NCI-H2029 treated with DMSO at 0.1 percent for 48 hours (cell line): ENCODE measurements around the gene SVBP.
"Not testable (repeated sequence)": the region's sequence is repeated elsewhere in the genome, so short reads cannot be mapped to it uniquely, and the experiment has no call there.

Source experiments
- DNase-seq: peaks from one replicate; lab custom pipeline; 2025; lab: John Stamatoyannopoulos, UW

The SVBP gene, protein sequence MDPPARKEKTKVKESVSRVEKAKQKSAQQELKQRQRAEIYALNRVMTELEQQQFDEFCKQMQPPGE

DNA sequence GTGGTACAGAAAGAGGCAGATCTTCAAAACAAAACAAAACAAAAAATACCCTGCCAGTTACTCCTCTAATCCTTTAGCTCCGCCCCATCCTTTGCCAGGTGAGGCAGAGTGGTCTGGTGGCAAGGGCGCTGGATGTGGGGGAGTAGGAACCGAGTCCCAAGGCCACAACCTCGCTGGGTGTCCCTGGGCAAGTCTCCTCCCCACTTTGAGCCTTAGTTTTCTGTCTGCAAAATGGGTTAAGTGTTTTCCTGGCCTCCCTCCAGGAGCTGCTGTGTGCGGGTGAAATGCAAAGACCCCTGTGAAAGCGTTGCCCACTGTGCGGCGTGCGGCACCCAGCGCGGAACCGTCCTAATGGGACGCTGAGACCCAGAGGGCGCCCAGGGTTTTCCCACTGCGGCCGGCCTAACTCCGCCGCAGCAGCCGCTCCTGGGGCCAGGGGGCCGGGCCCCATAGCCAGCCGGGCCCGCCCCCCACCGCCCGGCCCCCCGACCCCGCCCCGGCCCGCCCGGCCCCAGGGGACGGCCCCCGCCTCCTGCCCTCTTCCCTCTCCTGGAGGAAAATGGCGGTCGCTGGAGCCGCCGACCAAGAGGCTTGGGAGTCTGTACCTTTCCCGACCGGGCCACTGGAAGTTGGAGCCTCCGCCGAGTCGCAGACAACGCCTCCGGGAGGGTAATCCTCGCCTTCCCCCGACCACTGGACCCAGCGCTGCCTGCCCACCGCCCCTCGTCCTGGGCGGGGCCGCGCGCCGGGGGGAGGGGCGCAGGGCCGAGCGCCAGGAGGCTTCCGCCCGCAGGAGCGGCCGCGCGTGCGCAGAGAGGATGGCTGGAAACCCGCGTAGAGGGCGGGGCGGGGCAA lies at the start of gene SVBP, which contains the start of gene ERMAP:
SVBP (minus strand) TSS at position 813 of the 855 bp plus-strand sequence. CDS start 853 bp downstream, outside the sequence.
ERMAP (plus strand) TSS at position 538 of the 855 bp plus-strand sequence. CDS start 13,327 bp downstream, outside the sequence.
- DNase-seq, result peak; percentile 91

DNA sequence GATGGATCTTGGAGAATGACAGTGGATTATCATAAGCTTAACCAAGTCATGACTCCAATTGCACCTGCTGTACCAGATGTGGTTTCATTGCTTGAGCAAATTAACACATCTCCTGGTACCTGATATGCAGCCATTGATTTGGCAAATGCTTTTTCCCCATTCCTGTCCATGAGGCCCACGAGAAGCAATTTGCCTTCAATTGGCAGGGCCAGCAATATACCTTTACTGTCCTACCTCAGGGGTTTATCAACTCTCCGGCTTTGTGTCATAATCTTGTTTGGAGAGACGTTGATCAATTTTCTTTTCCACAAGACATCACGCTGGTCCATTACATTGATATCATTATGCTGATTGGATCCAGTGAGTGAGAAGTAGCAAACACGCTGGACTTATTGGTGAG lies 49.4 kb upstream of the SVBP start:
- DNase-seq, result no peak

DNA sequence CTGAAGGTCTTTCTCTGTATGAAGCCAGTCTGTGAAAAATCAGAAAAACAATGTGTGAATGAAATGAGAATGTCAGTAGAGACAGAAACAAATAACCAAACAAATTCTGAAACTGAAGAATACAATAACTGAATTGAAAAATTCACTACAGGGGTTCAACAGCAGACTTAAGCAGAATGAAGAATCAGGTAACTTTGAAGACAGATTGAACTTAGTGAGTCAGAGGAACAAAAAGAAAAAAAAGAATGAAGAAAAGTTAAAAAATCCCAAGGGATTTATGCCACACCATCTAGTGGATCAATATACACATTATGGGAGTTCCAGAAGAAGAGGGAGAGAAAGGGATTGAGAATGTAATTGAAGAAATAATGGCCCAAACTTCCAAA lies 43.8 kb upstream of the SVBP start:
- DNase-seq, result no peak

DNA sequence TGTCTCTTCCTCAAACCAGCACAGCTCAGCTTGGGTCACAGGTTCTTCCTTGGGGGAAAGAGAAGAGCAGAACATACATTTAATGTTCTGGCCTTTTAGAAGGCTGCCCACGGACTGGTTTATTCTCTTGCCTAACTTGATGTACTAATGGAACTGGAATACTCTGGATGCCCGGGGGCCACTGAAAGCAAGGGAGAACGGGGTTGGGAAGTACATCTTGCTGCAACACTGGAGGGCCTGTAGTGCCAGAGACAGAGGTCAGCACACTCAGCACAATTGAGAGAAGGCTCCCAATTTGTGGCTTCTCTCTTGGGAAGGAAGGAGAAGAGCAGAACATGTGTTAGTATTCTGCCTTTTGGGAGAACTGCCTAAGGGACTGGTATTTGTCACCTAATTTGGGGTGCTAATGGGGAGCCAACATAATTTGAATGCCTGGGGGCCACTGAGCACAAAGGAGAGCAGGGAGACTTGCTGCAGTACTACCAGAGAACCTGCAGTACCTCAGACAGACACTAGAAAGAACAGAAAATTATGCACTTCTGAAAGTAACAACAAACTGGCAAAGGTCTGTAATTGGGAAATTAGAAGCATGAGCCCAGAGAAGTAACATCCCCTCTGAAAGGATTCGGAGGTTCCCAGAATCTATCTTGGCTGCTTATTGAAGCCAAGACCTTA lies 43.3 kb upstream of the SVBP start:
- no peak for DNase-seq

DNA sequence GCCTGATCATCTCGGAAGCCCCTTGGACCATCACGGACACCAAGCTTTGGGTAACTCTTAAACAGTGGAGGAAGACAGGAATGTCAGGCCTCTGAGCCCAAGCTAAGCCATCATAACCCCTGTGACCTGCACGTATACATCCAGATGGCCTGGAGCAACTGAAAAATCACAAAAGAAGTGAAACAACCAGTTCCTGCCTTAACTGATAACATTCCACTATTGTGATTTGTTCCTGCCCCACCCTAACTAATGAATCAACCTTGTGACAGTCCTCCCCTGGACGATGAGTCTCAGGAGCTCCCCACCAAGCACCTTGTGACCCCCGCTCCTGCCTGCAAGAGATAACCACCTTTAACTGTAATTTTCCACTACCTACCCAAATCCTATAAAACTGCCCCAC lies 42.2 kb upstream of the SVBP start:
- DNase-seq, result not testable (repeated sequence)

DNA sequence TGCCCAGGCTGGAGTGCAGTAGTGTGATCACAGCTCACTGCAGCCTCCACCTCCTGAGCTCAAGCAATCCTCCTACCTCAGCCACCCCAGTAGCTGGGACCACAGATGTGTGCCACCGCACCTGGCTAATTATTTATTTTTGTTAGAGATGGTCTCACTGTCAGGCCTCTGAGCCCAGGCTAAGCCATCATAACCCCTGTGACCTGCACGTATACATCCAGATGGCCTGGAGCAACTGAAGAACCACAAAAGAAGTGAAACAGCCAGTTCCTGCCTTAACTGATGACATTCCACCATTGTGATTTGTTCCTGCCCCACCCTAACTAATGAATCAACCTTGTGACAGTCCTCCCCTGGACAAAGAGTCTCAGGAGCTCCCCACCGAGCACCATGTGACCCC lies 39.4 kb upstream of the SVBP start:
- DNase-seq, result not testable (repeated sequence)

DNA sequence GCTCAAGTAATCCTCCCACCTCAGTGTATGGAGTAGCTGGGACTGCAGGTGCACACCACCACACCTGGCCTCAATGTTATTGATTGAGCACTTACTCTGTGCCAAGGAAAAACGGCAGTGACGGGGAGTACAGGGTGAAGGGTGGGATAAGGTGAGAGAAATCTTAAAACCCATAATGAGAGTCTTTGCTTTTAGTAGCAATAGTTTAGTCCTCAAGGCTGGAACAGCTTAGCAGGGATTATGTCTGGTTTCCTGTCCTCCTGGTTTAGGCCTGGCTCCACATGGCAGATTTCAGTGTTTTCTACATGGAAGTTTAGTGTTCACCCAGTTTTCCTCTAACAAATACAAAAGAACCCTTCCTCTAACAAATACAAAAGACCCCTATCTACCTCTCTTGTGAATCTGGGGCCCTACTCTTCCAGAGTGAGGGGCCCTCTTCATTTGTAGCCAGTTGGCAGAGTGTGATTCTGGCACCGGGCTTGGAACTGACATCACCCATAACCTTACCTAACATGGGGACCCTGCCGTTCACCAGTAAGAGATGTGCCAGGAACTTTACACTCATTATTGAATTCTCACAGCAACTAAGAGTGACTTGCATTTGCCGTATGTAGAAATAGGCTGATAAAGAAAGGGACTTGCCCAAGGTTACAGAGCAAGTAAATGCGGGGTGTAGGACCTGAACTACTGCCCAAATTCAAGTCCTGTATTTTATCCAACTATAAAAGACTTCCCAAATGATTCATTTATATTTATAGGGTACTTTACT lies 36.1 kb upstream of the SVBP start:
- no peak for DNase-seq

DNA sequence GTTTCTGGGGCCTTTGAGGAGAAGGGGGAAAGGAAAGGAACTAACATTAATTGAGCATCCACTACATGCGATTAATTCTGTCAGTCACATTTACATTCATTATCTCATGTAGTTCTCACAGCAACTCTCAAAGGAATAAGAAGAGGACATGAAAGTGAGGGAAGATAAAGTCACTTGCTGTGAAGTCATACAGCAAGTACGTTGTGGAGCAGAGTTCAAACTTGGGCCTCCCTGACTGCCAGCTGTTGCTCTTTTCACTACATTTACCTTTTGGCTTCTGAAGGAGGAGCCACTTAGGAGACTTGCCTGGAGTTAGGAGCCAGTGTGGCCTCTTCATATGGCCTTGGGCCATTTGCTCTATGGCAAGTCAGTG lies 35.4 kb upstream of the SVBP start:
- DNase-seq, result no peak

DNA sequence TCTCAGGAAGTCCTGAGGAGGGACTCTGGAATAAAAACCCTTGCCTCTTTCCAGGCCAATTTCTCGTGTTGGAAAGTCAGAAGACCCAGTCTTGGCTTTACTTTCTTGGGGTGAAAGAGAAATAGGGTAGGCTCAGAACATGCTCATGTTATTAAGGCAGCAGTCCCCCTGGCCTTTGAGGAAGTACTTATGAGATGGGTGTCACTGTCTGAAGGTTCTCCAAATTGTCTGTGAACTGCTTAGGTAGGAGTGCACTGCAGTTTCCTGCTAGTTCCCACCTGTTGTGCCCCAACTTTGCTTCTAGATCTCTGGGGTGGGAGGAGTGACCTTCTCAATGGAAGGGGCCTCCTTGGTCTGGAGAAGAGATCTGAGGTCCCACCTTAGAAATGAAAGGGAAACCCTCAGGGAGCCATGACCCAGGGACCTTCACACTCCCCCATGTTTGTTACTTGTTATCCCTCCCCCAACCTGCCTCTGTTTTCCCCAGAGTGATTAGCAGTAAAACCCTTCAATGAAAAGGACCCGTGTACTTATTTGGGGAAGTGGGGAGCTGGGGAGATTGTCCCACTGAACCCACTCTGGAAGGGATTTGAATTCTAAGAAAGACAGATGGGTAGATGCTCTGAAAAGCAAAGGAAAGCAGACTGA lies 34.9 kb upstream of the SVBP start:
- DNase-seq, result no peak

DNA sequence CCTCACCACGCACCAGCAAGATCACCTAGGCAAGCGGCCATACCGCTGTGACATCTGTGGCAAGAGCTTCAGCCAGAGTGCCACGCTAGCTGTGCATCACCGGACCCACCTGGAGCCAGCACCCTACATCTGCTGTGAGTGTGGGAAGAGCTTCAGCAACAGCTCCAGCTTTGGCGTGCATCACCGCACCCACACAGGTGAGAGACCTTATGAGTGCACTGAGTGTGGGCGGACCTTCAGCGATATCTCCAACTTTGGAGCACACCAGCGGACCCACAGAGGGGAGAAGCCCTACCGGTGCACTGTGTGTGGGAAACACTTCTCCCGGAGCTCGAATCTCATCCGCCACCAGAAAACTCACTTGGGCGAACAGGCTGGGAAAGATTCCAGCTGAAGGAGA lies 34.2 kb upstream of the SVBP start:
- DNase-seq, result no peak

DNA sequence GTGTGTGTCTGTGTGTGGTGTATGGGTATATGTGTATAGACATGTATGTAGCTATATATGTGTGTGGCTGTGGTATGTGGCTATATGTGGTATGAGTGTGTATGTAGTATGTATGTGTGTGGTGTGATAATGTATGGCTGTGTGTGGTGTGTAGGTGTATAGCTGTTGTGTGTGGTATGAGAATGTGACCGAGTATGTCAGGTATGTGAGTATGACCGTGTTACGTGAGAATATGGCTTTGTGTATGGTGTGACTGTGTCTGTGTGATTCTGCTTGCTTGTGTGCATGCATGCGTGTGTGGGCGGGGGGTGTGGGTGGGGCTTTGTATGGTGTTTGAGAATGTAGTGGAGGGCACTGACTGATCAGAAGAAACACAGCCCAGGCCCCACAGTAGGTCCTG lies 32.7 kb upstream of the SVBP start:
- no peak for DNase-seq

DNA sequence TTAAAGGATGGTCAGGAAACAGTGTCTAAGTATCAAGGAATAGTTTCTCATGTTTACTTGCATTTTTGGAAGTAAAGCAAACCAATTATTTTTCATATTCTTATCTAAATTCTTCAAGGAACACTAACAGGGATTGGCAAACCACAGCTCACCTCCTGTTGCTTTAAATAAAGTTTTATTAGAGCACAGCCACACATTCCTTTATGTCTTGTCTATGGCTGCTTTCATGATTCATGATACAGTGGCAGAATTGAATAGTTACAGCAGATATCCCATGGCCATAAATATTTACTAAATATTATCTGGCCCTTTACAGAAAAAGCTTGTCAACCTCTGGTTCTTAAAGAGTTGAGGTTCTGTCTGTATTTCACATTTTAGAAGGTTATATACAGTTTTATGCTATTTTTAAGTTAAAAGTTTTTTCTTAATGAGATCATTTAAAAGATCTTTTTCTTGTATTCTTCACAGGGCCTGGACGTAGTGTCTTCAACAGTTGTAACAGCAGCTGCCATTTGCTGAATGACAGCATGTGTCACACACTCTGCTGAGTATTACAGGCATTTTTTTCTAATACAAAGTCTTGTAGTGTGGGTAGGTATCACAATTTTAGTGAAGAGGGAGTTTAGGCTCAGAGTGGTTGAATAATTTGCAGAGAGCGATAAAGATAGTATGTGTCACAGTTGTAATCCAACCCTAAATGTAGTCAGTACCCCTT lies 31.8 kb upstream of the SVBP start:
- DNase-seq, result no peak

DNA sequence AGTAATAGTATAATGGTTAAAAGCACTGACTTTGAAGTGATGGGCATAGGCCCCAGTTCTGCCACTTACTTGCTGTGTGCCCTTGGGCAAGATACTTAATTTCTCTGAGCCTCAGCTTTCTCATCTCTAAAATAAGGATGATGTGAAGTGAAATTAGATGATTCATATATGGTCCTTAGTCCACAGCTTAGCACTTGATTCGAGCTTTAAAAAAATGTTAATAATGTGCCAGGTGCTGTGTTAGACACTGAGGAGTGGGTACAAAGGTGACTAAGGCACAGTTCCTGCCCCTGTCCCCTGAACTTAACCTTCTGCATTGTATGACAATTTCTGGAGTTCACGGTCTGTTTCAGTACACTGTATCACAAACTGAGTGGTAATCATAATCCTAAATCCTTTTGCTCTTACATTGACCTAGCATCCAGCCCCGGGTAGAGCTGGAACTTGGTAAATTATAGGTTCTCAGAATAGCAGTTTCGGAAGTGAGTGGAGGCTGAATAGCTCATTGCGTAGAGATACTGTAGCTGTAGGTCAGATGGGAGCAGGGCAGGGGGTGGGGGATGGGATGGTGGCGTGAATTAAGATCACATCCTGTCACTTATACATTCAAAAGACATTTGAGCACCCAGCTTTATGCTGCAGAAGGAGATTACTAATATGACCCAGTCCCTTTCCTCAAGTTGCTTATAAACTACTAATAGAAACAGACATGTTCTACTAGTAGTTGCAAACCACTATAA lies 30.7 kb upstream of the SVBP start:
- DNase-seq, result no peak

DNA sequence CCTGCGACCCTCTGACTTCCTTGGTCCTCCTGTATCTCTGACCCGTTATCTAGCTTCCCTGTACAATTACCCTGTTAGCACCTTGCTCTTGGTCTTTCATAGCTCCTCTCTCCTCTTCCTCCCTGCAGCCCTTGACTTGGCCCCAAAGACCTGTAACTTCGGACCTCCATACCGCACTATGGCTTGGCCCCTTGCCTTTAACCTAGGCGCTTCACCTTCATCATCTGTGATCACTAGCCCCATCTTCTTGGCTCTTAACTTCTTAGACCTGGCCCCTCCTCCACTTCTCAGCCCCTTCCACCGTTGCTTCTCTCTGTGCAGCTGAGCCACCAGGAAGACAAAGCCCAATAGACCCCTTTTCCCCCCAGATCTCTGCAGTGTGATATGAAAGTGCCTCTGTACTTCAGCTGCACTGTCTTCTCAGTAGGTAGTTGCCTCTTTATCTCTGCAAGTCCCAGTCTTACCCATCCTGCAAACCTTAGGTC lies 30.0 kb upstream of the SVBP start:
- DNase-seq, result no peak

DNA sequence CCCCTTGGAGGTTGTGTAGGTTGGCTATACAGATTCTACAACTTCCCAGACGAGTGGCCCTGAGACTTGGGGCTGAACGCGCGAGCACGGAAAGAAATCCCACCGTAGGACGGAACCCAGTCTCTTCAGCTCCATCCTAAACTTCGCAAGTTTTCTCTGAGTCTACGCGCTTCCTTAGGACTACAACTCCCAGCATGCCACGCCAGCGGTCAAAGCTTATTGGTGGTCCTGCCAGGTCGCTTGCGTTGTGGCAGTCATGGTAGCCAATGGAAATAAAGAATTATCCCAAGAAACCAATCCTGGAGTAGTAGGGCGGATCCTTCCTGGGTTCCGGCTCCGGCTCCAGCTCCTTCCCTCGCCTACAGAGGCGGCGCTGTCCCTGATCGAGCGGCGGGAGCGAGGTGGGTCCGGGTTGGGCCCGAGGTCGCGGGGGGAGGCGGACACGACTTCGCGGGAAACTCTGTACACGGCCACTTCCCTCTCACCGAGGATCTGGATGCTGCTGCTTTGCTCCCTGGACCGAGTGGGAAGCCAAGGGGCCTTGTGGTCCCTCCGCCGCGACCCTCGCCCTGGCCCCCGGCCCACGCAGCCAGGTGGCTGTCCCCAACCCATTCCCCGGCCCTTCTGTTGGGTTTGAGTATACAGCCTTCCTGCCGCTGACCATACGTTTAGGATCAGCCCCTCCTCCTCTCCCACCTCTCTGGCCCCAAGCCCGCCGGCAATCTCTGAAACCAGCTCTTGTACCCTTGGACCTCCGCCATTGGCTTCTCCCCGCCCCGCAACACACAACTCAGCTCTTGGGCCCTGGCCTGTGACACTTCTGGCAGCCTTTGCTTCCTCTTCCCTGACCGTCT lies 29.3 kb upstream of the SVBP start, which contains the start of gene ZNF691:
ZNF691 (plus strand) TSS at position 357 of the 854 bp plus-strand sequence. CDS start 3,046 bp downstream, outside the sequence.
- DNase-seq, result peak; percentile 98

DNA sequence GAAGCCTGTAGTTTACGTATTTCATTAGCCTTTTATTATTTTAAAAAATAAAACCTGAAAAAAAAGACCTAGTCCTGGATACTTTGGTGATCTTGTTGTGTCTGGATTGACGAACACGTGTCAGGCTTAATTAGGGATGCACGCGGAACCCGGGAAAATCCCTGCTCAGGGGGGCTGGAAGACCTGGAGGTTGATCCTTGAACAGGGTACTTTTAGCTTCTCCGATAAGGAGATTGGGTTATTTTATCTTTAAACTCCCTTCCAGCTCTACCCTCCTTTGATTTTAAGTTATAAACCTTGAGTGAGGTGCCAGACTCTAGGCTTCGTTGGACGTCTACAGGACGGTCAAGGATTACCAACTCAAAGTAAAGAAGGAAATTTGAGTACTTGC lies 28.7 kb upstream of the SVBP start:
- DNase-seq, result no peak

DNA sequence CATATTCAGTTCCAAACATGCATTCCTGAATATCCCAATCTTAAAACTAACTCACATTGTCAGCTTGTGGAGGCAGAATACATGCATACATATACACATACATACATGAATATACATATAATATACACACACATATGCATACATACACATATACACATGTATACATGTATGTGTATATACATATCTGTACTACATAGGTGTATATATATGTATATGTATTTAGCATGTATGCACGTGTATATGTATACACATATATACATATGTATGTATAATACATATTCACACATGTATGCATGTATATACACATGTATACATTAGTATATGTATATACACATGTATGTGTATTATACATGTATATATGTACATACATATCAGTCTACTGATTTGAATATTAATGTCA lies 28.0 kb upstream of the SVBP start:
- no peak for DNase-seq

DNA sequence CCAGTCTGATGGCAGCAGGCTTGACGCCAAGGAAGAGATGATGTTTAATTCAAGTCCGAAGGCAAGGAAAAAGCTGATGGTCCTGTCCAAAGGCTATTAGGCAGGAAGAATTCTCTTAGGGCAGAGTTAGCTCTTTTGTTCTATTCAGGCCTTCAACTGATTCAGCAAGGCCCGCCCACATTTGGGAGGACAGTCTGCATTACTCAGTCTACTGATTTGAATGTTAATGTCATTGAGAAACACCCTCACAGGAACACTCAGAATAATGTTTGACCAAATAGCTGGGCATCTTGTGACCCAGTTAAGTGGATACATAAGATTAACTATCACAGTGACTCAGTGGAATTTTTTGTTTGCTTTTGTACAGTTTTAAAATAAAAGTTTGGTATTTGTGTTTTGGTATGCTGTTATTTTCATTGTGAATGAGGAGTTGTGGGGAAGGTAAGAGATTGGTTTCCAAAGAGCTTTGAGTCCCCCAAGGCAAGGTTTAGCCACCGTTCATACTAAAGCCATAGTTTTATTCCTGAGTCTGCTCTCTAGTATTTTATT lies 27.5 kb upstream of the SVBP start:
- no peak for DNase-seq
